ENCODE data around the gene GCN1.
A peak's percentile ranks its signal among the peaks of the same experiment; 100 is the strongest.

Gene GCN1

DNA sequence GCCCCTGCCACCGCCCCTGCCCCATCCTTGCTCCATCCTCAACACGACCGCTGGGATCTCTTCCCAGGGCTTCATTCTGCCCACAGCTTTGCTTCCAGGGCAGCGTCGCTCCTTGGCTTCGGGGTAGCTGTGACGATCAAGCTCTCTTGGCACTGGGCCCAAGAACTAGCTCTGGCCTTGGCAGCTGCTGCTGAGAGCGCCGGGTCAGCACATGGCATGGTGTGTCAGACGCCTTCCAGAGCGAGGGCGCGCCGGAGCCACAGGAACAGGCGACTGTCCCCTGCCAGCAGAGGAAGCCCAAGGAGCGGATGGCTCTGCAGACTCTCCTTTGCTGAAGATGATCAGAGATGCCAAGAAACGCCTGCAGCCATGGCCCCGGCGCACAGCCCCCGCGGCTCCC lies 93.9 kb downstream of the GCN1 start:
- H3K9me3 ChIP-seq (ENCODE audit: control insufficient read depth, low read length) = no peaks in the 10 kb centered on the region
- WGBS, 2 experiments (ENCODE audit: insufficient coverage in 2 of 2) = 98% methylated on average over 18 to 21 of the region's 21 CpGs
- H3K4me1 ChIP-seq (ENCODE audit: control insufficient read depth, insufficient read depth, low read length, poor library complexity, severe bottlenecking) = peaks cover 7% of the 10 kb centered on the region
- peaks cover 97% of the 10 kb centered on the region for H3K36me3 ChIP-seq (ENCODE audit: control insufficient read depth, insufficient read depth, low read length)
- H3K4me3 ChIP-seq (ENCODE audit: extremely low read depth, insufficient read depth, low read length, poor library complexity, severe bottlenecking) = no peak overlapping the region
- H3K27ac ChIP-seq (ENCODE audit: low read depth, low read length, severe bottlenecking) = no peak overlapping the region

DNA sequence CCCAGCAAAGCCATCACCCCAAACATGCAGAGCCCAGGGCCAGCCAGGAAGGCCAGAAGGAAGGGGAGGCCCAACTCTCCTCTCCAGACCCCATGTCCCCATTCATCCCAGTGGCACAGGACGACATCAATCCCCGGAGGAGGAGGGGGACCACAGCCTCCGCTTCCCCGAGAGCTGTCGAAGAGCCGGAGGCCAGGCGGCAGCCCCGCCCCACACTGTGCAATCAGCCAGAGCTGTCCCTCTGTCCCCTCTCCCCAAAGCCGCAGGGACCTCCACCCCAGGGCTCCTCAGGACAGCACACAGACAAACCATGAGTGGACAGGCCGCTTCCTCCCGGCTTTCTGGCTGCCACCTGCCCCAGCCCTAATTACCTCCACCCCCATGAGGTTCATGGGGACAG lies 94.8 kb downstream of the GCN1 start:
- Histone ChIP-seq H3K36me3 (ENCODE audit: control insufficient read depth, insufficient read depth, low read length) (peaks cover 92% of the 10 kb centered on the region), H3K4me1 (ENCODE audit: control insufficient read depth, insufficient read depth, low read length, poor library complexity, severe bottlenecking) (peaks cover 16% of the 10 kb centered on the region), H3K9me3 (ENCODE audit: control insufficient read depth, low read length) (no peaks in the 10 kb centered on the region), H3K4me3 (ENCODE audit: extremely low read depth, insufficient read depth, low read length, poor library complexity, severe bottlenecking) (no peak overlapping the region), H3K27ac (ENCODE audit: low read depth, low read length, severe bottlenecking) (no peak overlapping the region)
- WGBS, 2 experiments (ENCODE audit: insufficient coverage in 2 of 2) = 82 to 95% methylated on average over 10 of the region's 11 CpGs

DNA sequence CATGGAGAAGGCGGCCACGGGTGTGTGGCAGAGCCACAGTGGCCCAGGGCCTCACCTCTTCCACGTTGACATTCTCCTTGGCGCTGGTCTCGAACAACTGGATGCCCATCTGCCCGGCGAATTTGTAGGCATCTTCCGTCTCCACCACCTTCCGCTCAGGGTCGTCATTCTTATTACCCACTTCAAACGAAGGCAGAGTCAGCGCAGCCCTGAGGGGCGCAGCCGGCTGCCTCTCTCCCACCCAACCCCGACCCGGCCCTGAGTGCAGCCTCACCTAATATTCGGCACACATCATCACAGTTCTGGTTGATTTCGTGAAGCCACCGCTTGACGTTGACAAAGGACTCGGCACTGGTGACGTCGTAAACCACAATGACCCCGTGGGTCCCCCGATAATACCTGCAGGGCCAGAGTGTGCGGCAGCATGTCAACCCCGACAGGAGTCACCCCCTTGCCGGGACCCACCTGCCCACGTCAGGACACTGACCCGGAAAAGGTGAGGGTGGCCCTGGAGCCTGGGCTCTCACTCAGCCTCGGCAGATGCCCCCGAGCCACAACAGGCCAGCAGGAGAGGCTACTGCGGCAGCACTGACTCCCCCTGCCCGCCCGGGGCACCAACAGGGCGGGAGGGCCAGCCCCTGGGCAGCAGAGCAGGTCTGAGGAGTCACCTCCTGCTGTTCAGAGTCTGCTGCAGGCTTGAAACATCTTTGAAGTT lies 95.6 kb downstream of the GCN1 start:
- Histone ChIP-seq H3K4me1 (ENCODE audit: control insufficient read depth, insufficient read depth, low read length, poor library complexity, severe bottlenecking) (peaks cover 24% of the 10 kb centered on the region), H3K27ac (ENCODE audit: low read depth, low read length, severe bottlenecking) (no peak overlapping the region), H3K36me3 (ENCODE audit: control insufficient read depth, insufficient read depth, low read length) (peaks cover 85% of the 10 kb centered on the region), H3K9me3 (ENCODE audit: control insufficient read depth, low read length) (no peaks in the 10 kb centered on the region), H3K4me3 (ENCODE audit: extremely low read depth, insufficient read depth, low read length, poor library complexity, severe bottlenecking) (no peak overlapping the region)
- WGBS, 2 experiments (ENCODE audit: insufficient coverage in 2 of 2) = 96% methylated on average over 32 to 35 of the region's 36 CpGs

DNA sequence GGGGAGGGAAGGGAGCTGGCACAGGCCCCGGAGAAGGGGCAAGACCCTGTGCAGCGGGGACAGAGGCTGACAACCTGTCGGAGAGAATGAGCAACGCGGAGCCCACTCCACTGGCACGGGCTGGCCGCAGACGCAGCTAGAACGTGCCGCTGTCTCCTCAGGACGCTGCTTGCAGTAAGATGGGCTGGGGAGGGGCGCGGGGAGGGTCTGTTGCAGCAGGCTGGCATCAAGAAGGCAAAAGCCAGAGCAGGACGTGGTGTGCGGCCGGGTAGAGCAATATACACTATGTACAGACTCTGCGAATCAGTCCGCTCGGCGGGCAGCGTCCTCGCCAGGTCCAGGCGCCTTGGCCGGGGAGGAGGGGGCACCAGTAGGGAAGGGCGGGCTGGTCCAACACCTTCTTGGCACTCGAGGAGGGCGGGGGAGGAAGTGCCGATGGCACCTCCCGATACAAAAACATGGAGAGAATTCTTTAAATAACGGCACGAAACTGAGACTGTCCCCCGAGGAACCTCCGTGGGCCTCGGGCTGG lies 97.8 kb downstream of the GCN1 start:
- H3K4me3 ChIP-seq (ENCODE audit: extremely low read depth, insufficient read depth, low read length, poor library complexity, severe bottlenecking) = no peak overlapping the region
- H3K27ac ChIP-seq (ENCODE audit: low read depth, low read length, severe bottlenecking) = no peak overlapping the region
- 94 to 96% methylated on average over 34 of the region's 34 CpGs for WGBS, 2 experiments (ENCODE audit: insufficient coverage in 2 of 2)
- H3K4me1 ChIP-seq (ENCODE audit: control insufficient read depth, insufficient read depth, low read length, poor library complexity, severe bottlenecking) = peaks cover 34% of the 10 kb centered on the region
- H3K9me3 ChIP-seq (ENCODE audit: control insufficient read depth, low read length) = no peaks in the 10 kb centered on the region
- H3K36me3 ChIP-seq (ENCODE audit: control insufficient read depth, insufficient read depth, low read length) = peaks cover 74% of the 10 kb centered on the region

DNA sequence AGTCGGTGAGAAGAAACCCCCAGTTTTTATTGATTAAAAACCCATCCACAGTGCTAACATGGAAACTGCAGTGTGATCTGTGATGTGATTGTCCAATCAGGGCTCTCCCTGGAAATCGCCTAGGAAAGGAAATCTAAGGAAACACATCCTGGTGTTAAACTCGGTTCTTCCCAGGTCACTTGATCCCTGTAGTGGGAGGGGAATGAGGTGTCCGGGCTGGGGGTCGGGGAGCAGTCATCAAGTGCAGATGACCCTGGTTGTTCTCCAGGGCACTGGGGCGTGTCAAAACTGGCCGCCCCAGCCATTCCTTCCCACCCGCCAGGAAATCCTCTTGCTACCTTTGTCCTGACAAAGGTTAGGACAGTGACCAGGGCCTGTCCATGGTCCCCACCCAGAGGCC lies 98.8 kb downstream of the GCN1 start:
- peaks cover 34% of the 10 kb centered on the region for H3K4me1 ChIP-seq (ENCODE audit: control insufficient read depth, insufficient read depth, low read length, poor library complexity, severe bottlenecking)
- no peak overlapping the region for H3K4me3 ChIP-seq (ENCODE audit: extremely low read depth, insufficient read depth, low read length, poor library complexity, severe bottlenecking)
- H3K9me3 ChIP-seq (ENCODE audit: control insufficient read depth, low read length) = no peaks in the 10 kb centered on the region
- WGBS, 2 experiments (ENCODE audit: insufficient coverage in 2 of 2) = 73 to 85% methylated on average over 7 of the region's 8 CpGs
- peaks cover 69% of the 10 kb centered on the region for H3K36me3 ChIP-seq (ENCODE audit: control insufficient read depth, insufficient read depth, low read length)
- H3K27ac ChIP-seq (ENCODE audit: low read depth, low read length, severe bottlenecking) = no peak overlapping the region

DNA sequence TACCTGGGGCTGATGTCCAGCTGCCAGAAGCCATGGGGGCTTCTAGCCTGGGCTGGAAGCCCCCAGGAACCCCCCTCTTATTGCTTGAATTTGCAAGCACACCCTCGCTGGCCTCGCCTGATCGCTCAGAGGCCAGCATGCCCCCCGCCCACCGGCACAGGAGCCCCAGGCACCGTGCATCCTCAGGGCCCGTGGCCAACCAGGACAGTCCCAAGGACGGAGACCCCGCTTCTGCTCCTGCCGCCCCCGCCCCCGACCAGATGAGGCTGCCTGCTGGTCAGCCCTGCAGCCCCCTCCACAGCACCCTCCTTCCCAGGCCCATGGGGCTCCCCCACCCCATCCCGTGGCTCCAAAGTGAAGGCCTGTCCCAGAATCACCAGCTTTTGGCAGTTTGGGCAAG lies 99.2 kb downstream of the GCN1 start:
- peaks cover 34% of the 10 kb centered on the region for H3K4me1 ChIP-seq (ENCODE audit: control insufficient read depth, insufficient read depth, low read length, poor library complexity, severe bottlenecking)
- H3K27ac ChIP-seq (ENCODE audit: low read depth, low read length, severe bottlenecking) = no peak overlapping the region
- no peaks in the 10 kb centered on the region for H3K9me3 ChIP-seq (ENCODE audit: control insufficient read depth, low read length)
- WGBS, 2 experiments (ENCODE audit: insufficient coverage in 2 of 2) = 96 to 100% methylated on average over 5 to 6 of the region's 13 CpGs
- peaks cover 65% of the 10 kb centered on the region for H3K36me3 ChIP-seq (ENCODE audit: control insufficient read depth, insufficient read depth, low read length)
- no peak overlapping the region for H3K4me3 ChIP-seq (ENCODE audit: extremely low read depth, insufficient read depth, low read length, poor library complexity, severe bottlenecking)

DNA sequence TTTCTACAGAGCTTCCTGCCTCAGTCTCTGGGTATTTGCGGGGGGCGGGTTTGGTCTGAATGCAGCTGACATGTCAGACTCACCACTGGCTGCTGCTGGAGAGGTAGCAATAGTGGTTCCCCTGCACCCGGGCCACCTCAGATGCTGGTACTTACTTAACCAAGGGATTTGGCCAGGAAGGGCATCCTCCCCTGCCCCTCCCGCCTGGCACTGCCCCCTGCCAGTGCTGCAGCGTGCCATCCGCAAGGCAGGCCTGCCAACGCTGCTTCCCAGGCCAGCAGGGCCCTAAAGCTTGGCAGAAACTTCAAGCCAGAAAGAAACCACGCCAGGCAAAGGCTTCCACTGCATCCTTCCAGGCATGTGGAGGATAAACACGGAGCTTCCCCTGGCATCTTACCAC lies 100.0 kb downstream of the GCN1 start:
- Histone ChIP-seq H3K36me3 (ENCODE audit: control insufficient read depth, insufficient read depth, low read length) (peaks cover 57% of the 10 kb centered on the region), H3K4me3 (ENCODE audit: extremely low read depth, insufficient read depth, low read length, poor library complexity, severe bottlenecking) (no peak overlapping the region), H3K9me3 (ENCODE audit: control insufficient read depth, low read length) (no peaks in the 10 kb centered on the region), H3K27ac (ENCODE audit: low read depth, low read length, severe bottlenecking) (no peak overlapping the region), H3K4me1 (ENCODE audit: control insufficient read depth, insufficient read depth, low read length, poor library complexity, severe bottlenecking) (peaks cover 34% of the 10 kb centered on the region)
- 78 to 87% methylated on average over 9 of the region's 9 CpGs for WGBS, 2 experiments (ENCODE audit: insufficient coverage in 2 of 2)

DNA sequence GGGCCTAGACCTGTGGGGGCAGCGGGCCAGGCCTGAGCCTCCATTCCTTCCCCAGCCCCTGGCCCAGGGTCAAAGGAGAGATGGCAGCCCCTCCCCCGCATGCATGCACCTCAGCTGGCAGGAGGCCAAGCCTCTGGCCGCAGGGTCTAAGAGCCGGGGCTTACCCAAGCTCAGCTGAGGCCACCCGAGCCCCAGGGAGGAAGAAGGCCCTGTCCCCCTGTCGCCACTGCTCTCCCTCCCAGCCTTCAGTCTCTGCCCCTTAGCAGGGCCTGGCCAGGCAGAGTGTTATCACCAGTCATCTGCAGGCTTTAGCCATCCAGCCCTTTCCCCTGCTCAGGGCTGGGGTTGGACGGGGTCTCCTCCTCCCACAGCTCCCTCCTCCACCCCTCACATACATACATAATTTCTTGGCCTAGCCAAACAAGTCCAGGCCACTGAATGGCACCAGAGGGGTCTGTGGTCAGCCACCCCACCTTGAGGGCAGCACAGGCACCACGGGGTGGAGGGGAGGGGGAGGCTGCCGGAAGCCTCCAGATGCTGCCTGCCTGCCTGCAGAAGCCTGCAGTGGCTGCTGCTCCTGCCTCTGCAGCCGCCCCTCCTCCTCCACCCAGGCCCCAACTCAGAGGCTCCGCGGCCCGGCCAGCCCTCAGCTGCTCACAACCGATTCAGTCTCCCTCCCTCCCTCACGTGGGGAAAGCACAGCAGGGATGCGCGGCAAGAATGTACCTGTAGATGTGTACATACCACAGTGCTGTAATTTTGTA lies 100.7 kb downstream of the GCN1 start:
- WGBS, 2 experiments (ENCODE audit: insufficient coverage in 2 of 2) = 31% methylated on average over 8 to 10 of the region's 17 CpGs
- H3K4me3 ChIP-seq (ENCODE audit: extremely low read depth, insufficient read depth, low read length, poor library complexity, severe bottlenecking) = no peak overlapping the region

DNA sequence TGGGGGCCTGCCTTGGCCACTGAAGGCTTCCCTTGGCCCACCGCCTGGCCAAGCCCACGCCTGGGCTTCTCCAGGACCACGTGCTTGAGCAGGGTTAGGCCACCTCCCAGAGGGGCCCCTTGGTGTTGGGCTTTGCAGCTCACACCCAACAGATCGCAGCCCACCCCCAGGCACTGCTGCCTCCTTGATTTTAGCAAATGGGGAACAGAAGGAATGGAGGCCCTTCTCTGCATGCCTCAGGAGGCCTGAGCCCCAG lies 101.3 kb downstream of the GCN1 start:
- no peak overlapping the region for H3K4me3 ChIP-seq (ENCODE audit: extremely low read depth, insufficient read depth, low read length, poor library complexity, severe bottlenecking)
- 59 to 85% methylated on average over 4 of the region's 4 CpGs for WGBS, 2 experiments (ENCODE audit: insufficient coverage in 2 of 2)
- no peaks in the 10 kb centered on the region for H3K9me3 ChIP-seq (ENCODE audit: control insufficient read depth, low read length)
- H3K4me1 ChIP-seq (ENCODE audit: control insufficient read depth, insufficient read depth, low read length, poor library complexity, severe bottlenecking) = peaks cover 34% of the 10 kb centered on the region
- peak overlapping the region; percentile 79 for H3K27ac ChIP-seq (ENCODE audit: low read depth, low read length, severe bottlenecking)
- peaks cover 45% of the 10 kb centered on the region for H3K36me3 ChIP-seq (ENCODE audit: control insufficient read depth, insufficient read depth, low read length)

More for the DNA sequence above, 100.7 kb downstream of the GCN1 start:
- peak overlapping the region; percentile 79 for H3K27ac ChIP-seq (ENCODE audit: low read depth, low read length, severe bottlenecking)
- no peaks in the 10 kb centered on the region for H3K9me3 ChIP-seq (ENCODE audit: control insufficient read depth, low read length)
- peaks cover 51% of the 10 kb centered on the region for H3K36me3 ChIP-seq (ENCODE audit: control insufficient read depth, insufficient read depth, low read length)
- H3K4me1 ChIP-seq (ENCODE audit: control insufficient read depth, insufficient read depth, low read length, poor library complexity, severe bottlenecking) = peaks cover 34% of the 10 kb centered on the region

DNA sequence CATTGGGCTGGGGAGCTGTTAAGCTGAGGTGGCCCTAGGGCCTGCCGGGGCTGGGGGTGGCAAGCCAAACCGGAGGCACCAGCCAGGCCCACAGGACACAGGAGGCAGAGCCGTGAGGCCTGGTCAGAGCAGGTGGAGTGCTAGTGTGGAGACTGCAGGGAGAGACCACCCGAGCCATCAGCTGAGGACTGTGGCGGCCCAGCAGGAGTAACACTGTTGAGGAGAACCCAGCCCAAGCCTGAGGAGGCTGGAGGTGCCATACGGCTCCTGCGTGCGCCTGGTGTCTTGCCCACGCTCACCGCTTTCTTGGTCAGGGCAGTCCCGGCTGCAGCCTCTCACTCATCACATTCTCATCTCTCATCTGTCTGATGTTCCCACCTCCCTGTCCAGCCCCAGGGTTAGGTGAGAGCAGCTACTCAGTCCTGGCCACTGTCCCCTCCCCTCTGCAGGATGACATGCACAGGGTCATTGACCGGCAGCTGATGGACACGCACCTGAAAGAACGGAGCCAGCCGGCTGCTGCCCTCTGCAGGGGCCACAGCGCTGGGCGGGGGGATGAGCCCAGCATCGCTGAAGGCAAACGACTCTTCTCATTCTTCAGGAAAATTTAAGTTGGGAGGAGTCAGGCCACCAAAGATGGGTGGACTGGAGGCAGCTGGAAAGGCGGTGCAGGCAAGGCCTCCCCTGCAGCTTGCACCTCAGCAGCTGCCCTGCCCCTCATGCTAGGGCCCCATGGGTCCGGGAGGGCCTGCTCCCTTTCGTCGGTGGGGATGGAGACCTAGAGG lies 101.8 kb downstream of the GCN1 start:
- Histone ChIP-seq H3K27ac (ENCODE audit: low read depth, low read length, severe bottlenecking) (peak overlapping the region; percentile 79), H3K36me3 (ENCODE audit: control insufficient read depth, insufficient read depth, low read length) (peaks cover 40% of the 10 kb centered on the region), H3K4me3 (ENCODE audit: extremely low read depth, insufficient read depth, low read length, poor library complexity, severe bottlenecking) (no peak overlapping the region), H3K4me1 (ENCODE audit: control insufficient read depth, insufficient read depth, low read length, poor library complexity, severe bottlenecking) (peaks cover 34% of the 10 kb centered on the region), H3K9me3 (ENCODE audit: control insufficient read depth, low read length) (no peaks in the 10 kb centered on the region)
- WGBS, 2 experiments (ENCODE audit: insufficient coverage in 2 of 2) = 90 to 95% methylated on average over 15 to 22 of the region's 23 CpGs

All from mesodermal cell (in vitro differentiated cells).